NOMO-1 treated with DMSO at 0.1 percent for 48 hours (cell line): ENCODE results near the gene TPD52L2.

ENCODE experiments used
- DNase-seq: peaks from one replicate; lab custom pipeline; 2025; ENCODE audit not compliant: unreplicated experiment; lab: John Stamatoyannopoulos, UW

TPD52L2 gene

DNA sequence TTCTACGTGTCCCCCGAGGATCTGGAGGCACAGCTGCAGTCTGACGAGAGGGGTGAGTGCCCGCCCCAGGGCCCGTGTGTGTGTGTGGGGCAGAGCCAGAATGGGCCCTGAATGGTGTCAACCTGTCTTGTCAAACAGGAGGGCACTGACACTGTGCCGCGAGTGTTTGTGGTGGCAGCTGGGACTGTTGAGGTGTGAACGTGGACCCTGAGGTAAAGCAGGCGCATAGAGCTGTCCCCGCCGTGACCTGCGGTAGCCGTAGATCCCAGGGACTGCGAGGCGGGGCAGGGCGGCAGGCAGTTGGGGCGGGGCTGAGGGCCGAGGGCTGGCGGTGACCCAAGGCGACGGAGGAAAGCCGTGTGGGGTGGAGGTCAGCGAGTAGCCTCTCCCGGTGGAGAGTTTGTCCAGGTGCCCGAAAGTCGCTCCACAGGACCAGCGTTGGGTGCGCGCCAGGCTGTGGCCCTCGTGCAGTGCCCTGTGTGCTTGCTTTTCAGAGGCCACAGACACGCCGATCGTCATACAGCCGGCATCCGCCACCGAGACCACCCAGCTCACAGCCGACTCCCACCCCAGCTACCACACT, 66.0 kb downstream of the TPD52L2 start:
- DNase-seq, result no peak

GRCh38 chr20:63931735-63932134, 66.7 kb downstream of the TPD52L2 start:
- no peak for DNase-seq

DNA sequence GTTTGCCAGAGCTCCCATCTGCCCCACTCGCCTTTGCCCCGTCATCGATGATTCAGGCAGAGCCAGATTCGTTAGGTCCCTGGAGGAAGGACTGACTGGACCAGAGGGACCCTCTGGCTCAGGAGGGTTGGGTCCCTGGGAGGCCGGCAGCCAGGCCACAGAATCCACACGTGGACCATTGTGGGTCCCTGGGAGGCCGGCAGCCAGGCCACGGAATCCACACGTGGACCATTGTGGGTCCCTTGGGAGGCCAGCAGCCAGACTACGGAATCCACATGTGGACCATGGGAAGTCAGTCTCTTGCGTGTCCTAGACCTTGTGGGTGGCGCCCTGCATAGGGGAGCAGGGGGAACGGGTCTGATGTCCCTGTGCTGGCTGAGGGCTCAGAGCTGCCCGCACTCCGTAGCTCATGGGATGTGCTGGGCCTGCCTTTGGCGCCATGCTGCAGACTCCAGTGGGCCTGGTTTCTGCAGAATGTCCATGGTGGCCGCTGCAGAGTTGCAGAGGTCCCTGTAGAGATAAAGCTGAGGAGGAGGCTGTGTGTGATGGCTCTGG, 67.6 kb downstream of the TPD52L2 start:
- no peak for DNase-seq

DNA sequence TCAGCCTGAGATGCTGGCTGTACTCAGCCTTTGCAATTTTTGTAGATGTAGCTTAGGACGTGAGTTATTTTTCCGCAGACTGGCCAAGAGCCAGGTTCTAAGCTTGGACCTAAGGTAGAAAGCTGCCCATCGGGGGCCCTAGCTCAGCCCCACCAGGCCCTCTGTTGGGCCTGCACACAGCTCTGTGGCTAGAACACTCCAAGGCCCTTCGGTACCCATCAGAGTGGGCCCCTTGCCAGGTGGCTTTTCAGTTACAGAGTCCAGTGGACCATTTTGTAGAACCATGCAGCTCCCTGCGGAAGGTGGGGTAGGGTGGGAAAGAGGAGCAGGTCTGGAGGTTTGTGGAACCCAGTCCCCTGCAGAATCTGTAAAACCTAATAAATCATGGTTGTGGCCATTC, 68.6 kb downstream of the TPD52L2 start:
- DNase-seq, result no peak

DNA sequence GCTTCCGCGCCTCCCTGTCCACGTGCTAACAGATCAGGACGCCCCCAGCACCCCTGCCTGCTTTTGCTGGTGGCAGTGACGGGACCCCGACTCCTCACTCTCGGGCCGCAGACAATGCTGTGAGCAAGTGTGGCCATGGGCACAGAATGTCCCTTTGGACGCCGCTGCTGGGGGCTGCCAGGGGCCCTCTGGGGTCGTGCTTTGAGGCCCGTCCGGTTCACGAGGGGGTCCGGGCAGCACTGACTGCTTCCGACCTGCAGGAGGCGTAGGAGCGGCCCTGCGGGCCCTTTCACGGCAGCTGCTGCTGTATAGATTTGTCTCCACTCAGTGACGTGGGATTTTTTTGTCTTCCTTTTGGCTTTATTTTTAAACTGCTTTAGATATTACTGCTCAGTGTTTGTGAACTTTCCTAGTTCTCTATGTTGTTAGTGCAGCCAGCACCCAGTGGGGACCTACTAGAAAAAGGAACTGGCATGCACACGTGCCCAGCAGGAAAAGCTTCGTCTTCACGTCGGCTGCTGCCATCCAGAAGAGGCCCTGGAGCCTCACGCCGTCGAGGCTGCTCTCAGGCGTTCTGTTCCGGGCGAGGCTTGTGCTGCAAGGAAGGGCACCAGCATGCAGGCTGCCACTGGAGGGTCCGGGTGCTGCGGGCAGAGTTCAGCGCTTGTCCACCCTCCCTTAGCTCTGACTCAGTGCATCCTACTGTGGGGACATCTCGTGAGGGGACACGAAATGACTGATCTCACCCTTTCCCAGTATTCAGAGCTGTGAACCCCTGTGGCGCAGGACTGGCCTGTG, 69.4 kb downstream of the TPD52L2 start:
- no peak for DNase-seq

DNA sequence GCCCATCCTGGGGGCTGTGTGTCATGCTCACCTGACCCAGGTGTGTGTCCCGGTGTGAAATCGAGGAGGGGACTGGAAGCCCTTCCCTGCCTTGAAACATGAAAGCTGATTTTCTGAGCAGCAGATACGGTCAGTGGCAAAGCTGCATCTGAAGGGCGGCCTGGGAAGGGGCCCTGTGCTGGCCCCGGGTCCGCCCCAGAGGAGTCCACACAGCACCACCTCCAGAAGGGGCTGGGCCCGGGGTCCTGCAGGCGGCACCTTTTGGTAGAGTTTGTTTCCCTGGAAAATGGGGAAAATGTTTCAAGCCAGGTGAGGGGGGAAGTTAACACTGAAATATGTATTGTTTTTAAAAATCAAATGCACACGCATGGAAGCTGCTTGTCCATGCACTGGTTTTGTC, 70.4 kb downstream of the TPD52L2 start:
- DNase-seq, result no peak

DNA sequence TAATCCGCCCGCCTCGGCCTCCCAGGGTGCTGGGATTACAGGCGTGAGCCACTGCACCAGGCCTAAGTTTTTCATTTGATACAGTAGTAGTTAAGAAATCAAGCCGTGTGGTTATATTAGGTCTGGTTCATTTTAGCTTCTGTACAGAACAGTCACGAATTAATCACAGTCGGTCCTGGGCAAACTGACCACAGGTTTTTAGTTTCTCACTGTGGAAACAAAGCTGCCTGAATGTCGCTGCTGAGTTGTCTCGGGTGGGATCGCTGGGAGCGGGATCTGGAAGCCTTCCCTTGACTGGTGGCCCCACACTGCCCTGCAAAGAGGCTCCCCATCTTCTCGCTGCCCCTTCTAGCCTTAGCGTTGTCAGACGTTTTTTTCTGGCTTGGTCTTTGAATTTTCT, 72.5 kb downstream of the TPD52L2 start:
- no peak for DNase-seq

DNA sequence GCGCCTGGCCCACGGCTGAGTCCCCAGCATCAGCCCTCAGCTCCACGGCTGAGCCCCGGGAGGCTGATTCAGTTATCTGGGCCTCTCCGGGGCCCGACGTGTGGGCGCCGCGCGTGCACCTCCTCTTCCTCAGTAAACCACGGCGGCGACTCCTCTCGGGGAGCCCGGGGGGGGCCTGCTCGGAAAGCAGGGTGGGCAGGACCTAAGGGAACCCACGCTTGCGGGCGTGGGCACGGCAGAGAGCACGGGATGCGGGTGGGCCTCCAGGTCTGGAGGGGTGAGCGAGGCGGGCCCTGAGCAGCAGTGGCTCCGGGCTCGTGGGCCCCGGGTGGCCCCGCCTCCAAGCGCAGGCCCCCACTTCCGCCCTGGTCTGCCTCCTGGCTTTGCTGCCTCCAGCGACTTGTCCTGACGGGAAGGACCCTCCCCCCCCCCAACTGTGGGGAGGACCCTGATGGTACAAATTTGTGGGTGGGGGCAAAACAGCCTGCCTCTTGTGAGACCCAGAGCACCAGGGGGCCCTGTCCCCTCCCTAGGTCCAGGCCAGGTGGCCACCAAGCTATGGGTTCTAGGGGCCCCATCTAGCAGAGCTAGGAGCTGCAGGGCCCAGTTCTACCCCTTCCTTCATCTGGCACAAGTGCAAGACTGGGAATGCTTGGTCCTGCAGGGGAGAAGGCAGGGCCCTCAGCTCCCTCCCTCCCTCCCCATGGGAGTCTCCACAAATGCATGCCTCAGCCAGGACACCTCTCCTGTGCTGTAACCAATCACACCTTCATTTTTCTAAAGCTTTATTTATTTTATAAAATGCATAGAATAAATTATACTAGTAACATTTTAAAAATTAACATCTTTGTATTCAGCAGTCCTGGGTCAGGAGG, 74.2 kb downstream of the TPD52L2 start:
- no peak for DNase-seq

GRCh38 chr20:63940071-63940471, 75.0 kb downstream of the TPD52L2 start:
- DNase-seq, result no peak

GRCh38 chr20:63940472-63941266, 75.6 kb downstream of the TPD52L2 start:
- no peak for DNase-seq
